IgD-negative memory B cell (primary cell): ENCODE results near the gene SH3BP5L. TPM values are rescaled to one million over a fixed set of nuclear protein-coding genes. Genes with fewer than 3 reads are reported as not detected.
"Not testable (repeated sequence)": the region's sequence is repeated elsewhere in the genome, so short reads cannot be mapped to it uniquely, and the experiment has no call there.

Experiments used
- H3K27ac Mint-ChIP-seq, 3 donors: one replicate each; pipeline ENCODE4 v1.8.0; 2020 to 2022; ENCODE audit warnings: mild to moderate bottlenecking in 3 of 3, mixed read lengths in 3 of 3, moderate library complexity in 1 of 3
- H3K27me3 Mint-ChIP-seq: one replicate; pipeline ENCODE4 v1.8.0; 2021; ENCODE audit warnings: mixed read lengths
- H3K36me3 Mint-ChIP-seq: one replicate; pipeline ENCODE4 v1.8.0; 2020; ENCODE audit warnings: mild to moderate bottlenecking, mixed read lengths
- H3K4me1 Mint-ChIP-seq, 3 donors: one replicate each; pipeline ENCODE4 v1.8.0; 2020 to 2022; ENCODE audit warnings: mixed read lengths in 3 of 3, mild to moderate bottlenecking in 1 of 3
- H3K4me3 Mint-ChIP-seq, 4 donors: one replicate each; pipeline ENCODE4 v1.8.0; 2020 to 2022; ENCODE audit warnings: mild to moderate bottlenecking in 4 of 4, mixed read lengths in 4 of 4, moderate library complexity in 3 of 4
- H3K9me3 Mint-ChIP-seq, 3 donors: one replicate each; pipeline ENCODE4 v1.8.0; 2020 to 2021; ENCODE audit warnings: mixed read lengths in 3 of 3, mild to moderate bottlenecking in 1 of 3
- polyA plus RNA-seq: library from polyadenylated mRNA; unstranded; fragments of 300-500 nt; fragmentation: Illumina TruSeq; gene quantifications from one replicate; pipeline ENCODE4 v1.2.3, GENCODE V29; 2021

The SH3BP5L gene
- polyA plus RNA-seq, 1 donor from 2014 or later: 4.9 TPM

DNA sequence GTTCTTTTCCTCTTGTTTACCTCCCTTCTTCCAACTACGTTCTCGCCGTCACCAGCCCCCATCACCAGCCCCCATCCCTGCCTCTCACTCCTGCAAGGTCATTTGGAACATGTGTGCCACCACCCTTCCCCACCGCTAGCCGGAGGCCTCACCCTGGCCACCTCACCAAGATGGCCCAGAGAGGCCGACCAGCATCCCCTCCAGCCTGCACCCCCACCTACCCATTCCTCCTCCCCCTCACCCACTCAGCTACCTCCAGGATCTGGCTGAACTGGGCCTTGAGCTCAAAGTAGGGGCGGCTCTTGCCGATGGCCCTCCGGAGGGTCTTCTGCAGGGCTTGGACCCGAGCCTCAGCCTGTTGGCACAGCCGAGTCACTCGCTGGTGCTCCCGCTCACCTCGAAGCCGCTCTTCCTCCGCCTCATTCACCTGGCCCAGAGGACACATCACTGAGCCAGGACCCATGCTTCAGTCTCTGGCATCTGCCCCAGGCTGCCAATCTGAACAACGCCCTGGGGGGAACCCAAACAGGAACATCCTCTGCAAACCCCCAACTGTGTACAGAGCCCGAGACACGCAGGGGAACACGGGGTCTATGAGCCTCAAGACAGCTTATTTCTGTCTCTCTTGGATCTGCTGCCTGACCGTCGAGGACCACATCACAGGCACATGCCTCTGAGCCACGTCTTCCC, 12.8 kb downstream of the SH3BP5L start:
- no peak overlapping the region for H3K27ac Mint-ChIP-seq

DNA sequence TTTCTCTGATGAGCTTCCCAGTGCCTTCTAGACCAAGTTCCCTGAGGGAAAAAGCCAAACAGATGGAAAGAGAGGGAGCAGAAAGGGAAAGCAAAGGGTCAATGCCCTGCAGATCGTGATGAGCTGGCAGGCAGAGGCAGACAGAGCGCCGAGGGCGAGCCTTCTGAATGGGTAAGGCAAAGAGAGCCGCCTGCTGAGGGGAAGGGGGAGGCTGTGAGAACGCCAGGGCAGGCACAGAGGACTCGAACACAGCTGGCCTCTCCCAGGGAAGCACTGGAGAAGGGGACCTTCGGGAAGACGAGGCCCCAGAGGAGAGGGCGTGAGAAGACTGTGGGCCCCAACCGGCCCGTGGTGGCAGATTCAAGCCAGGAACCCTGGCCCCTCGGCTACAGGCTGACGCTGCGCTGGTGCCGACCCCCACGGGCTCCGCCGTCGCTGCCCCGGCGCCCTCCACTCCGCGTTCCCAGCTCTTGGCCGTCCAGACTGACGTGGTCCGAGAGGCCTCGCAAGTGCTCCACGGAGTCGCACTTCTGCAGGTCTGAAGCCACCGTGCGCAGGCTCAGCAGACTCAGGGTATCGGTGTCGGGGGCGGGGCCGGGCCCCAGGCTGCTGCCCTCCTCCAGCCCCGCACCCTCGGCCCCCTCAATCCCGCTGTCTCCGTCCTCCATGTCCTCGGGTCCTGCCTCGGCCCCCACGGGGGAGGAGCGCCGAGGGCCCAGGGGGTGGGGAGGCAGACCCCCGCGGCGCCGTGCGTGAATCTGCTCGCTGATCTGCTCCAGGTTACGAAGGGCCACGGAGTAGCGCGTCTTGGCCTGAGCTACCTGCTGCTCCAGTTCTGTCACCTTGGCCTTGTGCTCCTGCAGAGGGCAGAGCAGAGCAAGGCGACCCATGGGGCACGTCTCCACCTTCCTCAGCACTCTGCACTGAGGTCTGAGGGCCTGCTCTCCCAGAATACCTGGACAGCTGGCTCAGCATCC, 13.9 kb downstream of the SH3BP5L start:
- H3K36me3 Mint-ChIP-seq: peaks cover 3% of the 10 kb centered on the region
- H3K4me1 Mint-ChIP-seq: peaks cover 8 to 19% (median 18%) of the 10 kb centered on the region in 3 donors
- peak overlapping the region in 1 of 4 donors; percentile 39 for H3K4me3 Mint-ChIP-seq
- H3K9me3 Mint-ChIP-seq: no peaks in the 10 kb centered on the region
- peak overlapping the region in 1 of 3 donors; percentile 26 for H3K27ac Mint-ChIP-seq
- H3K27me3 Mint-ChIP-seq: no peaks in the 10 kb centered on the region

More for the DNA sequence above, 12.8 kb downstream of the SH3BP5L start:
- no peaks in the 10 kb centered on the region for H3K9me3 Mint-ChIP-seq
- no peaks in the 10 kb centered on the region for H3K27me3 Mint-ChIP-seq
- H3K4me1 Mint-ChIP-seq: peaks cover 6 to 17% (median 13%) of the 10 kb centered on the region in 3 donors
- H3K36me3 Mint-ChIP-seq: peaks cover 3% of the 10 kb centered on the region
- H3K4me3 Mint-ChIP-seq: peak overlapping the region in 1 of 4 donors; percentile 63

DNA sequence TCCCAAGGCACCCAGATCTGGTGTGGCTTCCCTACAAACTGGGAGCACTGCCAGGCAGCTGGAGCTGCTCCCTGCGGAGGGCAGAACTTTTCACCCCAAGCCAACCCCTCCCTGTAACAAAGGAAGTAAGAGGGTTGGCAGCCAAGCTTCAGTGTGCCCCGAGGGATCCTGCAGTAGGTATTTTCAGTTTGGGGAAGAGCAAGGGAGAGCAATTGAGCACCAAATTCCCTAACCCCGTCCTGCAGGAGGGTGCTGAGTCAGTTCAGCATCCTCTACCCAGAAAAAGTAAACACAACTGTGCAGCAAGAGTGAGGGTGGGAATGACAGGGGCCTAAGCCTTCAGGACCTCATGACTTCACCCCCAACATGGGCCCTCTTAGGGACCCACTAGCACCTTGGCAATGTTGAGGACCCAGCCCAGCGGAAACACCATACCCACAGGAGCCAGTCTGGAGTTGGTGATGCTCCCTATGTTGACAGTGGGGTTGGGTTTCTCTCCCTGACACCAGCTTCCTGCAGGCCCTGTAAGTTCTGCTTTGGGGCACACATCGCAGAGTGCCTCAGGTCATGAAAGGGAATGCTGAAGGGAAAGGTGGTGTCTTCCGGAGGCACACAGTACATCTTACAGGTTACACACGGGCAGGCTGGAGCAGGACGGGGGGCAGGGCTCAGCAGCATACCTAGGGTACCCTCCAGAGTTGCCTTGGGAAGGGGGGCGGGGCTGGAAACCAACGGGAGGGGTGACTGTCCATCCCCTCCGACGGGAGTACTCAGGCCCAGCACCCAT, 14.8 kb downstream of the SH3BP5L start:
- no peaks in the 10 kb centered on the region for H3K9me3 Mint-ChIP-seq

GRCh38 chr1:248810000-248810726, 15.6 kb downstream of the SH3BP5L start:
- peaks cover 3% of the 10 kb centered on the region for H3K36me3 Mint-ChIP-seq
- H3K27ac Mint-ChIP-seq: peak overlapping the region in 1 of 3 donors; percentile 60
- no peaks in the 10 kb centered on the region for H3K27me3 Mint-ChIP-seq
- H3K9me3 Mint-ChIP-seq: no peaks in the 10 kb centered on the region
- H3K4me3 Mint-ChIP-seq: peak overlapping the region in 1 of 4 donors; percentile 45
- H3K4me1 Mint-ChIP-seq: peaks cover 21 to 28% (median 27%) of the 10 kb centered on the region in 3 donors

More for the DNA sequence above, 14.8 kb downstream of the SH3BP5L start:
- H3K4me1 Mint-ChIP-seq: peaks cover 13 to 24% (median 21%) of the 10 kb centered on the region in 3 donors
- H3K27ac Mint-ChIP-seq: no peak overlapping the region
- peak overlapping the region in 2 of 4 donors; percentile 39 to 45 for H3K4me3 Mint-ChIP-seq
- H3K36me3 Mint-ChIP-seq: peaks cover 3% of the 10 kb centered on the region
- no peaks in the 10 kb centered on the region for H3K27me3 Mint-ChIP-seq

DNA sequence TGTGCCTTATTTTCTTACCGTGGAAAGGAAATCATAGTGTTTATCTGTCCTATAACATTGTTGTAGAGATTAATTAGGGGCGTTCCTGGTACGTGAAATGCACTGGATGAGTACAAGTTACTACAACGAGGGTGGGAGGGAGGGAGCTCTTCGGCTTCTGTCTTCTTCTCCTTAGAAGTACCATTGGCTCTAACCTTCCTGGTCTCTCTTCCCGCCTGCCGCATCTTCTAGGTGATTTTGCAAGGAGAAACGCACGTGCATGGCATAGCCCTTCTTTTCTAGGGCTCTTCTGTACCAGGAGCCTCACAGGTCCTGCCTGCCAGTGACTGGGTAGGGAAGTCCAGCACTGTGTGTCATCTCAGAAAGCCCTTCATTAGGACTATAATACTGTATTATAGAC, 16.8 kb downstream of the SH3BP5L start:
- H3K4me3 Mint-ChIP-seq: no peak overlapping the region
- H3K27me3 Mint-ChIP-seq: no peaks in the 10 kb centered on the region
- H3K9me3 Mint-ChIP-seq: peaks cover 0 to under 1% (median 0%) of the 10 kb centered on the region in 3 donors
- no peak overlapping the region for H3K27ac Mint-ChIP-seq
- H3K4me1 Mint-ChIP-seq: peaks cover 28 to 34% (median 28%) of the 10 kb centered on the region in 3 donors
- H3K36me3 Mint-ChIP-seq: peaks cover 2% of the 10 kb centered on the region

DNA sequence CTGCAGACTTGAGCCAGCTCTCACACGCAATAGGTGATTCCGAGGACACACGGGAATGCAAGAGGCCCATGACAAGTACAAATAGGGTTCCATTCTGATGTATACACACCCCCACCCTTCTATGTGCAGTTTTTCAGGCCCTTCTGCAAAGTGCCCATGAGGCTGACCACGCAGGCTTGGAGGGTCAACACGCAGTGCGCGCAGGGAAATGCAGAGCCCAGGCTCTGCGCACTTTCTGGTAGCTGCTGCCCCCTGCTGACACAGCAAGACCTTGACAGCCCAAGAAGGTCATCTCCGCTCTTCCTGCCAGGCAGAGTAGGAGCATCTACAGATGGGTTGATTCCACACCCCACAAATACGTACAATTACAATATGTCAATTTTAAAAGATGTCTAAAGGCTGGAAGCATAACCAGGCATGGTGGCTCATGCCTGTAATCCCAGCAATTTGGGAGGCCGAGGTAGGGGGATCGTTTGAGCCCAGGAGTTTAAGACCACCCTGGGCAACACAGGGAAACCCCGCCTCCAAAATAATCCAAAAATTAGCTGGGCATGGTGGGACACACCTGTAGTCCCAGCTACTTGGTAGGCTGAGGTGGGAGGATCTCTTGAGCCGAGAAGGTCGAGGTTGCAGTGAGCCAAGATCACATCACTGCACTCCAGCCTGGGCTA, 18.5 kb downstream of the SH3BP5L start:
- H3K27ac Mint-ChIP-seq: peak overlapping the region in 2 of 3 donors; percentile 7 to 67
- H3K4me3 Mint-ChIP-seq: peak overlapping the region in 2 of 4 donors; percentile 28 to 38
- H3K4me1 Mint-ChIP-seq: peaks cover 31 to 38% (median 31%) of the 10 kb centered on the region in 3 donors

DNA sequence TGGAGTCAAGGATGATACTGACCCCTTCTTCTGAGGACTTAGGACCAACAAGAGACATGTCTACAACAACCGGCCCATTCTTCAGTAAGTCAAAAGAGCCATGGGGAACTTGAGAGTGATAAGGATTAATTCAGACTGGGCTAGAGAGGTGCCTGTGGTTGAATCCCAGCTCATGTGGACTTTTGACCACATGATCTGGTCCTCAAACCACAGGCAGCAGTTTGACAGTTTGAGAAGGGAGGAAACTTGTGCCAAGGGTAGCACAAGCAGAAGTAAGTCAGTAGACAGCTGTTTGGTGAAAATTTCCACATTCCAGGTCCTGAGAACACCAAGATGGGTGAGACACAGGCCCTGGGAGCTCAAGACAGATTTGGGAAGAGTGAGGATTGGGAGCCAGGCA, 19.8 kb downstream of the SH3BP5L start:
- peak overlapping the region in 1 of 4 donors; percentile 46 for H3K4me3 Mint-ChIP-seq
- H3K9me3 Mint-ChIP-seq: peaks cover 2 to 5% (median 5%) of the 10 kb centered on the region in 3 donors
- H3K27me3 Mint-ChIP-seq: no peaks in the 10 kb centered on the region
- peaks cover 7% of the 10 kb centered on the region for H3K36me3 Mint-ChIP-seq
- H3K4me1 Mint-ChIP-seq: peaks cover 33 to 36% (median 35%) of the 10 kb centered on the region in 3 donors
- peak overlapping the region; percentile 49 to 97 (median 91) for H3K27ac Mint-ChIP-seq

More for the DNA sequence above, 18.5 kb downstream of the SH3BP5L start:
- Mint-ChIP-seq H3K36me3 (peaks cover 5% of the 10 kb centered on the region), H3K9me3 (peaks cover 0 to 5% (median 2%) of the 10 kb centered on the region in 3 donors), H3K27me3 (no peaks in the 10 kb centered on the region)

GRCh38 chr1:248804771-248805681, 20.7 kb downstream of the SH3BP5L start:
- peak overlapping the region; percentile 49 to 97 (median 91) for H3K27ac Mint-ChIP-seq
- H3K36me3 Mint-ChIP-seq: peaks cover 7% of the 10 kb centered on the region
- peaks cover 34 to 39% (median 37%) of the 10 kb centered on the region in 3 donors for H3K4me1 Mint-ChIP-seq
- H3K27me3 Mint-ChIP-seq: no peaks in the 10 kb centered on the region
- H3K4me3 Mint-ChIP-seq: peak overlapping the region; percentile 16 to 93 (median 88)
- peaks cover 2 to 5% (median 5%) of the 10 kb centered on the region in 3 donors for H3K9me3 Mint-ChIP-seq

DNA sequence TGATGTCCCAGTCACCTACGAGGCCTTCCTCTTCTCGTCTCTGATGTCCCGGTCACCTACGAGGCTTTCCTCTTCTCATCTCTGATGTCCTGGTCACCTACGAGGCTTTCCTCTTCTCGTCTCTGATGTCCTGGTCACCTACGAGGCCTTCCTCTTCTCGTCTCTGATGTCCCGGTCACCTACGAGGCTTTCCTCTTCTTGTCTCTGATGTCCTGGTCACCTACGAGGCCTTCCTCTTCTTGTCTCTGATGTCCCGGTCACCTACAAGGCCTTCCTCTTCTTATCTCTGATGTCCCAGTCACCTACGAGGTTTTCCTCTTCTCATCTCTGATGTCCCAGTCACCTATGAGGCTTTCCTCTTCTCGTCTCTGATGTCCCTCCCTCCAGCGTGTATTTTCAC, 22.2 kb downstream of the SH3BP5L start:
- not testable (repeated sequence) for H3K36me3 Mint-ChIP-seq, H3K27me3 Mint-ChIP-seq, H3K9me3 Mint-ChIP-seq
- peaks cover 32 to 39% (median 35%) of the 10 kb centered on the region in 3 donors for H3K4me1 Mint-ChIP-seq
- peak overlapping the region in 2 of 4 donors; percentile 8 to 63 for H3K4me3 Mint-ChIP-seq
- H3K27ac Mint-ChIP-seq: peak overlapping the region in 2 of 3 donors; percentile 49 to 91

- H3K4me1 Mint-ChIP-seq: peaks cover 32 to 40% (median 39%) of the 10 kb centered on the region in 3 donors
- H3K27ac Mint-ChIP-seq: peak overlapping the region in 1 of 3 donors; percentile 88
- peaks cover 7% of the 10 kb centered on the region for H3K36me3 Mint-ChIP-seq
- peaks cover 5 to 7% (median 7%) of the 10 kb centered on the region in 3 donors for H3K9me3 Mint-ChIP-seq
- H3K27me3 Mint-ChIP-seq: no peaks in the 10 kb centered on the region
- no peak overlapping the region for H3K4me3 Mint-ChIP-seq
These were observed 23.3 kb downstream of the SH3BP5L start for GRCh38 chr1:248802454-248802853.

GRCh38 chr1:248800459-248800858, 25.3 kb downstream of the SH3BP5L start:
- peaks cover 5 to 17% (median 10%) of the 10 kb centered on the region in 3 donors for H3K9me3 Mint-ChIP-seq
- no peak overlapping the region for H3K27ac Mint-ChIP-seq
- H3K4me3 Mint-ChIP-seq: peak overlapping the region in 1 of 4 donors; percentile 2
- H3K36me3 Mint-ChIP-seq: peaks cover 7% of the 10 kb centered on the region
- H3K27me3 Mint-ChIP-seq: no peaks in the 10 kb centered on the region
- H3K4me1 Mint-ChIP-seq: peaks cover 18 to 39% (median 24%) of the 10 kb centered on the region in 3 donors

- Mint-ChIP-seq H3K9me3 (peaks cover 8 to 23% (median 12%) of the 10 kb centered on the region in 3 donors), H3K27me3 (no peaks in the 10 kb centered on the region), H3K27ac (no peak overlapping the region), H3K36me3 (peaks cover 5% of the 10 kb centered on the region), H3K4me1 (peaks cover 8 to 36% (median 17%) of the 10 kb centered on the region in 3 donors), H3K4me3 (no peak overlapping the region)
These were observed 26.9 kb downstream of the SH3BP5L start for GRCh38 chr1:248798791-248799190.
